ENCODE data around the gene WDR88.
A peak's percentile ranks its signal among the peaks of the same experiment; 100 is the strongest.
"Not testable (repeated sequence)": the region's sequence is repeated elsewhere in the genome, so short reads cannot be mapped to it uniquely, and the experiment has no call there.

WDR88 gene

GRCh38 chr19:33132021-33132420, at the start of gene WDR88:
WDR88 (plus strand) TSS chr19:33132114; CDS start chr19:33132170, 56 bp downstream.
- no peak for DNase-seq (ENCODE audit: low read depth in 3 of 3, low spot score in 1 of 3)

GRCh38 chr19:33085570-33086128, 46.3 kb upstream of the WDR88 start:
- DNase-seq (ENCODE audit: low read depth in 3 of 3, low spot score in 1 of 3), result no peak

GRCh38 chr19:33086955-33087354, 45.0 kb upstream of the WDR88 start:
- no peak for DNase-seq (ENCODE audit: low read depth in 3 of 3, low spot score in 1 of 3)

- no peak for DNase-seq (ENCODE audit: low read depth in 3 of 3, low spot score in 1 of 3)
Measured at GRCh38 chr19:33089010-33089409, 42.9 kb upstream of the WDR88 start.

GRCh38 chr19:33090179-33090578, 41.7 kb upstream of the WDR88 start:
- no peak for DNase-seq (ENCODE audit: low read depth in 3 of 3, low spot score in 1 of 3)

- DNase-seq (ENCODE audit: low read depth in 3 of 3, low spot score in 1 of 3), result no peak
Measured at GRCh38 chr19:33093420-33094210, 38.3 kb upstream of the WDR88 start.

GRCh38 chr19:33094436-33095067, 37.4 kb upstream of the WDR88 start:
- no peak for DNase-seq (ENCODE audit: low read depth in 3 of 3, low spot score in 1 of 3)

- DNase-seq (ENCODE audit: low read depth in 3 of 3, low spot score in 1 of 3), result no peak
Measured at GRCh38 chr19:33096005-33096404, 35.9 kb upstream of the WDR88 start.

- DNase-seq (ENCODE audit: low read depth in 3 of 3, low spot score in 1 of 3), result no peak
Measured at GRCh38 chr19:33098055-33098534, 33.8 kb upstream of the WDR88 start.

- no peak for DNase-seq (ENCODE audit: low read depth in 3 of 3, low spot score in 1 of 3)
Measured at GRCh38 chr19:33100894-33101644, 30.8 kb upstream of the WDR88 start.

- DNase-seq (ENCODE audit: low read depth in 3 of 3, low spot score in 1 of 3), result no peak
Measured at GRCh38 chr19:33102893-33103292, 29.0 kb upstream of the WDR88 start.

GRCh38 chr19:33108161-33108560, 23.8 kb upstream of the WDR88 start:
- no peak for DNase-seq (ENCODE audit: low read depth in 3 of 3, low spot score in 1 of 3)

- DNase-seq (ENCODE audit: low read depth in 3 of 3, low spot score in 1 of 3), result no peak
Measured at GRCh38 chr19:33110137-33110910, 21.6 kb upstream of the WDR88 start.

GRCh38 chr19:33111587-33111986, 20.3 kb upstream of the WDR88 start:
- no peak for DNase-seq (ENCODE audit: low read depth in 3 of 3, low spot score in 1 of 3)

- no peak for DNase-seq (ENCODE audit: low read depth in 3 of 3, low spot score in 1 of 3)
Measured at GRCh38 chr19:33114312-33114711, 17.6 kb upstream of the WDR88 start.

GRCh38 chr19:33117501-33117900, 14.4 kb upstream of the WDR88 start:
- no peak for DNase-seq (ENCODE audit: low read depth in 3 of 3, low spot score in 1 of 3)

GRCh38 chr19:33118643-33119042, 13.3 kb upstream of the WDR88 start:
- no peak for DNase-seq (ENCODE audit: low read depth in 3 of 3, low spot score in 1 of 3)

- DNase-seq (ENCODE audit: low read depth in 3 of 3, low spot score in 1 of 3), result no peak
Measured at GRCh38 chr19:33124207-33125098, 7.5 kb upstream of the WDR88 start.

- DNase-seq (ENCODE audit: low read depth in 3 of 3, low spot score in 1 of 3), result peak in 2 of 3 donors; percentile 20 to 27
Measured at GRCh38 chr19:33125929-33126388, 6.0 kb upstream of the WDR88 start.

- not testable (repeated sequence) for DNase-seq (ENCODE audit: low read depth in 3 of 3, low spot score in 1 of 3)
Measured at GRCh38 chr19:33126712-33127111, 5.2 kb upstream of the WDR88 start.

All from stimulated activated CD4-positive, alpha-beta T cell treated with anti-CD3 and anti-CD28 coated beads, TNF-alpha, amount 100 ng/mL, for 1 hour (primary cell).